Activated CD8-positive, alpha-beta memory T cell treated with anti-CD3 and anti-CD28 coated beads for 36 hours (primary cell): Measurements from ENCODE around the gene SNAP47. TPM values are rescaled to one million over a fixed set of nuclear protein-coding genes. Genes with fewer than 3 reads are reported as not detected.

ENCODE experiments used
- CTCF ChIA-PET: fragments of 350-600 bp; sonication (Branson Sonifier 250); formaldehyde crosslinking; loops from one replicate; lab custom pipeline; 2021; ENCODE audit warnings: antibody characterized with exemption; lab: Charles Lee
- POLR2A ChIA-PET: fragments of 350-600 bp; sonication (Branson Sonifier 250); formaldehyde crosslinking; loops from one replicate; lab custom pipeline; 2021; ENCODE audit warnings: antibody characterized with exemption; lab: Charles Lee
- total RNA-seq, 2 experiments: library from RNA; stranded (reverse); gene quantifications; one replicate each; pipeline ENCODE4 v1.2.3, GENCODE V29; 2021

The SNAP47 gene
- total RNA-seq, 2 experiments from 2014 or later = 25.5 to 27.6 TPM

GRCh38 chr1:227788271-227789083, 53.2 kb downstream of the SNAP47 start:
- ChIA-PET CTCF (interaction anchor here (1.2 kb wide), 1 partner anchor 22 kb away, joined by 4 read pairs; no protein-coding TSS in a partner anchor), POLR2A (interaction anchor here (0.5 to 1.3 kb wide), 5 partner anchors 14 to 294 kb away, joined by 3 to 4 read pairs (median 4); partner anchors contain the start of gene ARF1)

- POLR2A ChIA-PET = interaction anchor here (0.5 kb wide), 1 partner anchor 293 kb away, joined by 3 read pairs; the partner anchor contains the start of gene ARF1
Observed at GRCh38 chr1:227789084-227790033, 54.1 kb downstream of the SNAP47 start.

DNA sequence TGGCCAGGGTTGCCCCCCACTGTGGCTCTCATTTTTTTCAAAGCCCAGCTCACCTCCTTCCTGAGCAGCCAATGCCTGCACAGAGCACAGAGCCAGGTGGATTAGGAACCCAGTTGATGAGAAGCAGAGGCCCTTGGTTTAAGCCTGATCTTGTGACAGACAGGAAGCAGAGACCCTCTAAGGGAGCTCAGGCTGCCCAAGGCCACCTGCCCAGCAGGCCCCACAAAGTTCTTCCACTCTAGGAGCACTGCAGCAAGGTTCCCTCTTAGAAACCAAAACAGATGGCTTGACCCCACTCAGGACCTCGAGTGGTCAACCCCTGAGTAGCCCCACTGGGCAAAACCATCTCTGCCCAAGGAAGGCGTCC, 54.8 kb downstream of the SNAP47 start:
- CTCF ChIA-PET = no interaction called here
- POLR2A ChIA-PET = interaction anchor here (0.6 kb wide), 1 partner anchor 303 kb away, joined by 5 read pairs; no protein-coding TSS in a partner anchor

More at GRCh38 chr1:227789084-227790033, 54.1 kb downstream of the SNAP47 start:
- CTCF ChIA-PET = interaction anchor here (0.5 to 1.2 kb wide), 2 partner anchors 23 to 57 kb away, joined by 3 to 4 read pairs; no protein-coding TSS in a partner anchor

DNA sequence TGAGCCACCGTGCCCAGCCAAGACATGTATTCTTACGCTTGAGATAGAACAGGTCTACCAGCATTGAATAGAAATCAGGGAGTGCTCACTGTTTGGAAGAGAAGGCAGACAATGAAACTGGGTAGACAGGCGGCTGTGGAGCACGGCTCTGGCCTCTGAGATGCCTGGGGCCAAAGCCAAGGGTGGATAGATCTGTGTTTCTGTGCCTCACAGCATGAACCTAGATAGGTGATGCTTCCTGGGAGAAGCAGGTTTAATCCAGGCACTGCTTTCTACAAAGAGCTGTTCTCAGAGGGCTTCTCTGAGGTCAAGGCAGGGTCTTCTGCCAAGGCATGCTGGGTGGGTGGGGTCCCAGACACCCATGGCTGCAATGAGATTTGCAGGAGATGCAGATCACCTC, 55.6 kb downstream of the SNAP47 start:
- POLR2A ChIA-PET = no interaction called here
- CTCF ChIA-PET = no interaction called here

- CTCF ChIA-PET = no interaction called here
- POLR2A ChIA-PET = no interaction called here
Observed at GRCh38 chr1:227791425-227792143, 56.3 kb downstream of the SNAP47 start.

DNA sequence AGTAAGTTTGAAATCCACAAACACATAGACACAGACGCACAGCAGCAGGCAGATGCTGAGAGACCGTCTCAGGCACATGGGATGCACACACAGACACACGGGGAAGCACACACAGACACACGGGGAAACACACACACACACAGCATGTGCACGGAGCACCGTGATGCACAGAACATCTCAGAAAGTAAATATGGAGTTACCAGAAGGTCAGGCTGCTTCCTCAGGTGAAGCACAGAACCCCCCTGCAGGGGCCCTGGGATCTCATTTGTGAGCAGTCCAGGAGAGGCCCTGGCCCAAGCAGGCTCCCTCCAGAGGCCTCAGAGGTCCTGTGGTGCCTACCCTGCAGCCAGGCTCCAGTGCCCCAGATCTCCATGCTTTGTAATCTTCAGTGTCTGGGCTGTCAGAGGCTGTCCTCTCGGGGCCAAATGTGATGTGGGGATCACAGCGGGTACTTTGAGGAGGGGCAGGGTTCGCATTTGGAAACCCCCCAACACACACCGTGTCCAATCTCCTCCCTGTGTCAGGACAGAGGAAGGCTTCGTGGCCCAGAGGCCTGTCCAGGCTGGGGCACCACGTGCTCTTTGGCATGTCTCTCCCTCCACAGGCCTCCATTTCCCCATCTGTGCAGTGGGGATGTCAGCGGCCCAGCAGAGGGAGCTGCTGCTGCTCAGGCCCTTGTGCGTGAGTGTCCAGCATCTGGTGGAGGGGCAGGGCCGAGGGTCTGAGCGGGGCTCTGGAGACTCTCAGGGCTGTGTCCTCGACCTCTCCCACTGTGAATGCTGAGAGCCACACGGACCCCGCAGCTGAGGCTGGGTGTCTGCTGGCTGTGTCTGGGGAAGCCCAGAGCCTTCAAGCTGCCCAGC, 57.2 kb downstream of the SNAP47 start:
- POLR2A ChIA-PET = no interaction called here
- CTCF ChIA-PET = no interaction called here

DNA sequence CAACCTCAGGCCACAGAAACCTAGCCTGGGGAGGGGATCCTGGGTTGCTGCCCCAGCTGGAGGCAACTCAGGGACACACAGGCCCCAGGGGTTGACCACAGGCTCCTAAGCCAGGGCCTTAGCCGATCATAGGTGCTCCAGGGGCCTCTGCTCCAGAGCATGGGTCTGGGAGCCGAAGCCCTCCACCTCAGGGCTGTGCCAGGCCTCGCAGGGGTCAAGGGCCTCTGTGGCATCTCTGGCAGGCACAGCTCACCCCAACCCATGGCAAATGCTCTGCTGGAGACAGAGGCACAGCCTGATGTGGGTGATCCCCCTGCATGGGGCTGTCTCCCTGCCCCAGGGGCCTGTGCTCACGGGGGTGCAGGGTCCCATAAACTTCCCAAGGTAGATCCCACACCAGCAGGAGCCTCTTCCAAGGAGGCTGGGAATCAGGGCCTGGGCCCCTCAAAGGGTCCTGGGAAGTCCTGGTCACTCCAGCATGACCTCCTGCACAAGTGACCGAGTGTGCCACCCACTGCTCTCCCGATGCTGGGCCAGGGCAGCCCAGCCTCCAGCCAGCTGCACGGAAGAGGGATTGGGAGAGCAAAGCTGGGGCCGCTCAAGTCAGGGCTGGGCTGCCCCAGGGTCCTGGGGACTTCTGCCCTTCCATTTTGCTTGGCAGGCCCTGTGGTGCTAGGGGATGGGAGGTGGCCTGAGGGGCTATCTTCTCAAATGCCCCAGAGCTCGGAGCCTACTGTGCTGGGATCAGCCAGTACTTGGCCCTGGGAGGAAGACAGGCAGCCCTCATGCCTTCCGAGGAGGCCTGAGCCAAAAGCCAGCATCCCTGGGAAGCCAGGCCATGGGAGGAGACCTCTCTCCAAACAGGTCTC, 58.1 kb downstream of the SNAP47 start:
- POLR2A ChIA-PET = no interaction called here
- CTCF ChIA-PET = no interaction called here

GRCh38 chr1:227793948-227794816, 58.9 kb downstream of the SNAP47 start:
- ChIA-PET CTCF (no interaction called here), POLR2A (no interaction called here)

DNA sequence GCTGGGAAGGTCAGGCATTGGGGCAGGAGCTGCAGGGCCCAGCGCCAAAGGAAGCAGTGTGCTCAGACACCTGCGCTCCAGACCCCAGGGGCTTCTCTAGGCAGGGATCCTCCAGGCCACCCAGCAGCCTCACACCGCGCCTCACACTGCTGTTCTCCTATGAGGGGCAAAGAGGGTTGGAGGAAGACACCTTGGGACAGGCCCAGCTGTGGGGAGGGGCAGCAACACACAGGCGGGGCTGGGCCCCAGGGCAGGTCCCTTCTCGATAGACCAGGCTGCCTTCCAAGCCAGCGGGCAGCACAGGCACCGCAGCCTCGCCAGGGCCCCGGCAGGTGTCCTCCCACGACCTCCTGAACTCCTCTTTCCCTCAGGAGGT, 59.6 kb downstream of the SNAP47 start:
- ChIA-PET CTCF (no interaction called here), POLR2A (no interaction called here)

GRCh38 chr1:227795732-227796131, 60.5 kb downstream of the SNAP47 start:
- CTCF ChIA-PET = no interaction called here
- POLR2A ChIA-PET = no interaction called here

DNA sequence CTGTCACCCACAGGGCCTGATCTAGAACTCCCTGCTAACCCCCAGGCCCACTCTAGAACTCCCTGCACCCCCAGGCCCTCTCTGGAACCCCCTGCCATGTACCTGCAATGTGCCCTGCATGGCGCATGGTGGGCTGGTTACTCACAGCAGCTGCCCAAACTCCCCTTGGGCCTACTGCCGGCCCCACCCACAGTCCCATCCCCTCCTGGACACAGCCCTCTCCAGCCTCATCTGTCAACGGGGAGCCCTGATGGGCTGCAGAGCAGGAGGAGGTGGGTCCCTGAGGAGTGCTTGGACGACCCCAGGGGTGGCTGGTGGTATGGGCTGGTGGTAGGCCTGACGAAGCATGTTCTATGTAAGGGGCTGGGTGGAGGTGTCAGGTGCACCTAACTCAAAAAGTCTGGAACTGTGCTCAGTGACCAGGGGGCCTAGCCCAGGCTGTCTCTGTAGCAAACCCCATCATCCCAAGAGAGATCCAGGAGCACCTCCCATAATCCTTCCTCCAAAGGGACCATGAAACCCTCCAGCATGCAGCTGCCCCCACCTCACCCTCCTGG, 61.2 kb downstream of the SNAP47 start:
- CTCF ChIA-PET = no interaction called here
- POLR2A ChIA-PET = no interaction called here

DNA sequence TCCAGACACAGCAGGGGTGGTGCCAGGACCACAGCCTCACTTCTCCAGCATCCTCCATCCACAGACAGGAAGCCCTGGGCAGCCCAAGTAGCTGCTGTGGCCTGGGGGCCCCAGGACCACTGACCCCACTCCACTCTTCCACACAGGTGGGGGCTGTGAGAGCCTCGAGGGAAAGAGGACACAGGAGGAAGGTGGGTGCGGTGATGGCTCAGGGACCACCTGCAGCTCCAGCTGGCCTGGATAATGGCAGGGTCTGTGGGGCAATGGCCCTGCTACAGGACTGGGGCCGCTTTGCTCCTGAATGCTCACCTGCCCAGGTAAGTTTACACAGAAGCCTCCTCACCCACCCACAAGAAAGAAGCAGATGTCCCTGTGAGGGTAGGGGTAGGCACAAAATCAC, 61.9 kb downstream of the SNAP47 start:
- CTCF ChIA-PET = no interaction called here
- POLR2A ChIA-PET = no interaction called here

GRCh38 chr1:227797625-227798024, 62.4 kb downstream of the SNAP47 start:
- CTCF ChIA-PET = no interaction called here
- POLR2A ChIA-PET = no interaction called here

DNA sequence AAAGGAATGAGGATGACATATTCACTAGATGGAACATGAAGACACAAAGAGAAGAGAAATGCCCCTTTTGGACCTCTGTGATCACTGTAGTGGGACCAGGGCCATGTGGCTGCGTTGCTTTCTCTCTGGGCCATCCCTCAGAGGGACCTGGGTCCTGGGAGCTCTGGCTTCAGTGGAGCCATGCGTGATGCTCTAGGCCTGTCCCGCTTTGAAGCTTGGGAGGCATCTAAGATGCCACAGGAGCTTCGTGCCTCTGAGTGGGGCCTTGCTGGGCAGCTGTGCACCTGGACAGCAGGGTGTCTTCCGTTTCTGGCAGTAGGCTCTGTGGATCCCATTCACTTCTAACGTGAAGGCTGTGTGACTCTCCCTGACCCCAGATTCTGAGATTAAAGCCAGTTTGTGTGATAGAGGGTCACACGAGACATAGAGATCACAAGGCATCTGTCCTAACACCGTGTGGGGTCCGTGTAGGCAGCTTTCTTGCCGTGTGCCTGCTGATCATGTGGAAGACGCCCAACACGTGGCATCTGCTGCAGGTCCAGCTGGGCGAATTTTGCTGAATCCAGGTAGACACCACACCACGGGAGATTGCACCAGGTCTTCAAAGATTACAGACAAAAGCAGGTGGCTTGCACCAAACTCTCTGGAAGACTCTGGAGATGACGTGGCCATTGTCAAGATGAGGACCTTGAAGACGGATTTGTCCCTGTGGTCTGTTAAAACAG, 63.0 kb downstream of the SNAP47 start:
- ChIA-PET POLR2A (no interaction called here), CTCF (no interaction called here)

DNA sequence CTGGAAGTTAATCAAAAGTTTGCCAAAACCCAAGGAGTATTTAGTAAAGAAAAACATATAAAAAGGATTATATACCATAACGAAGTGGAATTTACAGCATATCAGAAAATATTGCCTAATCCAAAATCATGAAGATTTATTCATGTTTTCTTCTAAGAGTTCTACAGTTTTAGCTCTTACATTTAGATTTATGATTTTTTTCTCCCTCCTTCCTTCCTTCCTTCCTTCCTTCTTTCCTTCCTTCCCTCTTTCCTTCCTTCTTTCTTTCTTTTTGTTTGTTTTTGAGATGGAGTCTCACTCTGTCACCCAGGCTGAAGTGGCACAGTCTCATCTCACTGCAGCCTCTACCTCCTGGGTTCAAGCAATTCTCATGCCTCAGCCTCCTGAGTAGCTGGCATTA, 64.5 kb downstream of the SNAP47 start:
- CTCF ChIA-PET = no interaction called here

DNA sequence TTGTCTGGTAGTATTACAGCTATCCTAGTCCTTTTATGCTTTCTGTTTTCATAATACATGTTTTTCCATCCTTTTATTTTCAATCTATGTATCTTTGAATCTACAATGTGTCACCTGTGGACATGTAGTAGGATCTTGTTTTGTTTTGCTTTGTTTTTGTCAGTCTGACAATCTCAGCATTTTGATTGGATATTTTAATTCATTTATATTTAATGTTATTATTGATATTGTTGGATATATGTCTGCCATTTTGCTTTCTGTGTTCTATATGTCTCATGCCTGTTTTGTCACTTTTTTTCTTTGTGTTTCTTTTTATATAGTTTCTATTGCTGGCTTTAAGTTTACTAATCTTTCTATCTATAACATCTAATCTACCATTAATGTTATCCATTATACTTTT, 68.7 kb downstream of the SNAP47 start:
- POLR2A ChIA-PET = no interaction called here
- CTCF ChIA-PET = interaction anchor here (0.7 to 1.1 kb wide), 2 partner anchors 13 to 22 kb away, joined by 3 to 4 read pairs; no protein-coding TSS in a partner anchor

More for the DNA sequence above, 64.5 kb downstream of the SNAP47 start:
- POLR2A ChIA-PET = no interaction called here
